Mucosa of descending colon (tissue), 3 donors: Measurements from ENCODE around the gene ZNF511. TPM values are rescaled to one million over a fixed set of nuclear protein-coding genes. Genes with fewer than 3 reads are reported as not detected.

ENCODE experiments used
- ATAC-seq: fragments of 200-7000 bp; cut with Tn5 transposase; one replicate; pipeline ENCODE4 v1.9.1; 2020; ENCODE audit warnings: mild to moderate bottlenecking, moderate library complexity
- DNase-seq, 3 donors: peaks; one replicate each; pipeline ENCODE4 v3.0.0-alpha.2; 2020
- H3K36me3 ChIP-seq: fragments of 200-600 bp; one replicate; pipeline ENCODE4 v1.8.0; 2021; ENCODE audit warnings: low read depth, mild to moderate bottlenecking
- H3K4me1 ChIP-seq: fragments of 200-600 bp; one replicate; pipeline ENCODE4 v1.8.0; 2021; ENCODE audit warnings: low read depth, mild to moderate bottlenecking
- H3K4me3 ChIP-seq: fragments of 200-600 bp; one replicate; pipeline ENCODE4 v1.8.0; 2021; ENCODE audit warnings: mild to moderate bottlenecking
- H3K9me3 ChIP-seq: fragments of 200-600 bp; one replicate; pipeline ENCODE4 v1.8.0; 2021; ENCODE audit warnings: mild to moderate bottlenecking
- CTCF ChIP-seq: fragments of 200-600 bp; IDR thresholded peaks from one replicate; pipeline ENCODE4 v1.8.0; 2022; ENCODE audit warnings: antibody characterized with exemption, mild to moderate bottlenecking
- intact Hi-C, 2 donors: fragments of 100-400 bp; cut with DNase I in 1 of 2; cut with micrococcal nuclease in 1 of 2; formaldehyde crosslinking; loops; one replicate each; pipeline versions ENCODE4 v1.11.0 to v1.11.1; 2022; cut with DNase I, micrococcal nuclease
- total RNA-seq, 3 donors: library from RNA; stranded (reverse); fragmentation: NEBNext Ultra II Directional in 2 of 3; extraction: Animal tissue kit (Norgen Biotek cat#: 25700) in 2 of 3; gene quantifications; one replicate each; pipeline versions ENCODE4 v1.2.1 to v1.2.4, GENCODE V29; 2021 to 2023
- donor health status: DM: no; HTN: no; CAD: no; lungs with moderate emphysema.
- donor health status: DM: no; HTN: no; CAD: no.
- donor health status: DM: no; HTN: yes; CAD: no.

Gene ZNF511
- total RNA-seq, 3 donors from 2014 or later: 39.1 to 54.0 (median 42.7) TPM

- ATAC-seq (no peak), DNase-seq (peak in 1 of 3 donors; percentile 26)
- Histone ChIP-seq H3K36me3 (no peaks in the 10 kb centered on the region), H3K4me1 (peaks cover 9% of the 10 kb centered on the region), H3K9me3 (no peaks in the 10 kb centered on the region), H3K4me3 (no peak overlapping the region)
- intact Hi-C loops: no loop called here
- no peak for TF ChIP-seq CTCF
Observed at GRCh38 chr10:133353988-133354605, 45.4 kb downstream of the ZNF511 start.

GRCh38 chr10:133354672-133355240 is 46.0 kb downstream of the ZNF511 start:
- no peaks in the 10 kb centered on the region for H3K9me3 ChIP-seq
- intact Hi-C loops: no loop called here
- no peak for DNase-seq
- peaks cover 9% of the 10 kb centered on the region for H3K4me1 ChIP-seq
- no peaks in the 10 kb centered on the region for H3K36me3 ChIP-seq
- no peak for ATAC-seq
- no peak for TF ChIP-seq CTCF
- H3K4me3 ChIP-seq: no peak overlapping the region

- DNase-seq (no peak), ATAC-seq (no peak)
- Histone ChIP-seq H3K4me1 (peaks cover 10% of the 10 kb centered on the region), H3K36me3 (no peaks in the 10 kb centered on the region), H3K9me3 (no peaks in the 10 kb centered on the region), H3K4me3 (no peak overlapping the region)
- intact Hi-C loops: no loop called here
- TF ChIP-seq CTCF: no peak
Observed at GRCh38 chr10:133355266-133355665, 46.6 kb downstream of the ZNF511 start.

GRCh38 chr10:133355991-133356390 is 47.3 kb downstream of the ZNF511 start:
- no peak for ATAC-seq
- intact Hi-C loops: no loop called here
- no peak for DNase-seq
- Histone ChIP-seq H3K4me3 (no peak overlapping the region), H3K9me3 (no peaks in the 10 kb centered on the region), H3K36me3 (no peaks in the 10 kb centered on the region), H3K4me1 (peaks cover 13% of the 10 kb centered on the region)
- no peak for TF ChIP-seq CTCF

- intact Hi-C loops: no loop called here
- Histone ChIP-seq H3K36me3 (no peaks in the 10 kb centered on the region), H3K4me1 (peaks cover 13% of the 10 kb centered on the region), H3K4me3 (no peak overlapping the region), H3K9me3 (no peaks in the 10 kb centered on the region)
- no peak for DNase-seq
- no peak for TF ChIP-seq CTCF
- peak; percentile 1 for ATAC-seq
Observed at GRCh38 chr10:133356549-133357284, 48.0 kb downstream of the ZNF511 start.
